Breast epithelium (tissue), 3 donors: Measurements from ENCODE around the gene ZMYM2.

Experiments
- POLR2A ChIP-seq: fragments of 450-650 bp; IDR thresholded peaks from one replicate; pipeline ENCODE4 v1.6.1; 2016; ENCODE audit warnings: antibody characterized with exemption, mild to moderate bottlenecking, moderate library complexity
- TF ChIP-seq, protein P1 (sequence below), 3 donors: fragments of 450-650 bp; IDR thresholded peaks; one replicate each; pipeline ENCODE4 v1.5.1; 2016 to 2017; ENCODE audit warnings: antibody characterized with exemption in 3 of 3, mild to moderate bottlenecking in 3 of 3, moderate library complexity in 3 of 3

DNA sequence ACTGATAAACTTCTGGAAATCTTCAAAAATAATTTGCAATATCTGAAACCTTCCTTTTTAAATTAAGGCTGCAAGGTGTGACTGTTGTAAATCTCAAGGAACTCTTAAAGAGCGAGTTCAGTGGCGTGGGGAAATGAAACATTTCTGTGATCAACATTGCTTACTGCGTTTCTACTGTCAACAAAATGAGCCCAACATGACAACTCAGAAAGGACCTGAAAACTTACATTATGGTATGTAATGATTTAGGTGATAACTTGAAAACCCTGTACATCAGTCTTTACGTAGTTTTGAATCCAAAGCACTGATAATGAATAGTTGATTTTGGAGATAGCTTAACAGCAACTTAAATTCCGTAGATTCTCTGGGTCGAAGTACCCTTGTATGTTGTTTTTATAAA is 92.8 kb downstream of the ZMYM2 start:
- TF ChIP-seq, protein P1, sequence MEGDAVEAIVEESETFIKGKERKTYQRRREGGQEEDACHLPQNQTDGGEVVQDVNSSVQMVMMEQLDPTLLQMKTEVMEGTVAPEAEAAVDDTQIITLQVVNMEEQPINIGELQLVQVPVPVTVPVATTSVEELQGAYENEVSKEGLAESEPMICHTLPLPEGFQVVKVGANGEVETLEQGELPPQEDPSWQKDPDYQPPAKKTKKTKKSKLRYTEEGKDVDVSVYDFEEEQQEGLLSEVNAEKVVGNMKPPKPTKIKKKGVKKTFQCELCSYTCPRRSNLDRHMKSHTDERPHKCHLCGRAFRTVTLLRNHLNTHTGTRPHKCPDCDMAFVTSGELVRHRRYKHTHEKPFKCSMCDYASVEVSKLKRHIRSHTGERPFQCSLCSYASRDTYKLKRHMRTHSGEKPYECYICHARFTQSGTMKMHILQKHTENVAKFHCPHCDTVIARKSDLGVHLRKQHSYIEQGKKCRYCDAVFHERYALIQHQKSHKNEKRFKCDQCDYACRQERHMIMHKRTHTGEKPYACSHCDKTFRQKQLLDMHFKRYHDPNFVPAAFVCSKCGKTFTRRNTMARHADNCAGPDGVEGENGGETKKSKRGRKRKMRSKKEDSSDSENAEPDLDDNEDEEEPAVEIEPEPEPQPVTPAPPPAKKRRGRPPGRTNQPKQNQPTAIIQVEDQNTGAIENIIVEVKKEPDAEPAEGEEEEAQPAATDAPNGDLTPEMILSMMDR (IDR thresholded peaks at IDR 0.05) = no peak
- no peak for TF ChIP-seq POLR2A
